ENCODE measurements around the gene HSPA6.
"Not testable (repeated sequence)": the region's sequence is repeated elsewhere in the genome, so short reads cannot be mapped to it uniquely, and the experiment has no call there.

- not testable (repeated sequence) for TF ChIP-seq EZH2phosphoT487 (IDR thresholded peaks at IDR 0.05; ENCODE audit: low read depth, severe bottlenecking, unreplicated experiment); CTCF (IDR thresholded peaks at IDR 0.05; ENCODE audit: poor library complexity)
Observed at GRCh38 chr1:161524742-161525291, 477 bp downstream of the HSPA6 start.
